Measurements from ENCODE around the gene TRABD2B.

TRABD2B gene

DNA sequence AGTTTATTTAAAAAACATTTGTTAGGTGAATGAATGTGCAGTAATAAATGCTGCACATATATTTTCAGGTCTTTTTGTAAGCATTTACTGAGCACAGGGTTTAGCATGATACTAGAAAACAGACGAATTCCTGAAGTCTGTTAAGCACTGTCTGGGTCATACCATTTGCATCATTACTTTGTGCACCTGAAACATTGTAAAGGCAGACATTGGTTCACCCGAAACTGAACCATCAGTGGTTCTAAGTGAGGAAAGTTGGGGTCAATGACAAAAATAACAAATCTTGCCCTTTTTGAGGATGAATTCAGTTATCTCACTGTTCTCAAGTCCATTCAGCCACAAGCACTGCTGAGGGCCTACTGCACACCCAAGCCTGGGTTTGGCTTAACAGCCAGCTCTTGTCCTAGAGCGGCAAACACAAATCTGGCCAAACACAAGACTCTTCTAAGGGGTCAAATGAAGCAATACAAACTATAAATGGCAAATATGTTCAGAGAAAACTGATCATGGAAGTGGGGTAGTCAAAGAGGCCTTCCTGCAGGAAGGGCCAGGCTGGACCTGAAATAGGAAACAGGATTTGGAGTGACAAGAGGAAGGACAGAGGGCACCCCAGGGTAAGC, 21.8 kb downstream of the TRABD2B start:
- no peak for TF ChIP-seq CTCF (IDR thresholded peaks at IDR 0.05; ENCODE audit: poor library complexity, severe bottlenecking)
- H3K9me3 ChIP-seq (ENCODE audit: severe bottlenecking): no peaks in the 10 kb centered on the region
- no peak for ATAC-seq (ENCODE audit: low read depth)
- H3K27ac ChIP-seq (ENCODE audit: poor library complexity, severe bottlenecking): no peak overlapping the region
- no peaks in the 10 kb centered on the region for H3K27me3 ChIP-seq (ENCODE audit: insufficient read depth, poor library complexity, severe bottlenecking)
- no peaks in the 10 kb centered on the region for H3K36me3 ChIP-seq (ENCODE audit: low read depth)
- H3K4me3 ChIP-seq (ENCODE audit: severe bottlenecking): no peak overlapping the region
- DNase-seq (ENCODE audit: low spot score): no peak
- H3K4me1 ChIP-seq (ENCODE audit: insufficient read depth, poor library complexity, severe bottlenecking): no peaks in the 10 kb centered on the region

GRCh38 chr1:47972864-47973432, 24.2 kb downstream of the TRABD2B start:
- Histone ChIP-seq H3K4me3 (ENCODE audit: severe bottlenecking) (no peak overlapping the region), H3K4me1 (ENCODE audit: insufficient read depth, poor library complexity, severe bottlenecking) (no peaks in the 10 kb centered on the region), H3K9me3 (ENCODE audit: severe bottlenecking) (no peaks in the 10 kb centered on the region), H3K27ac (ENCODE audit: poor library complexity, severe bottlenecking) (no peak overlapping the region), H3K36me3 (ENCODE audit: low read depth) (no peaks in the 10 kb centered on the region), H3K27me3 (ENCODE audit: insufficient read depth, poor library complexity, severe bottlenecking) (no peaks in the 10 kb centered on the region)
- ATAC-seq (ENCODE audit: low read depth) (no peak), DNase-seq (ENCODE audit: low spot score) (no peak)
- peak; percentile 19 for TF ChIP-seq CTCF (IDR thresholded peaks at IDR 0.05; ENCODE audit: poor library complexity, severe bottlenecking)

- Histone ChIP-seq H3K27me3 (ENCODE audit: insufficient read depth, poor library complexity, severe bottlenecking) (no peaks in the 10 kb centered on the region), H3K4me1 (ENCODE audit: insufficient read depth, poor library complexity, severe bottlenecking) (no peaks in the 10 kb centered on the region), H3K9me3 (ENCODE audit: severe bottlenecking) (no peaks in the 10 kb centered on the region), H3K4me3 (ENCODE audit: severe bottlenecking) (no peak overlapping the region), H3K36me3 (ENCODE audit: low read depth) (no peaks in the 10 kb centered on the region), H3K27ac (ENCODE audit: poor library complexity, severe bottlenecking) (no peak overlapping the region)
- TF ChIP-seq CTCF (IDR thresholded peaks at IDR 0.05; ENCODE audit: poor library complexity, severe bottlenecking): no peak
- no peak for ATAC-seq (ENCODE audit: low read depth)
- no peak for DNase-seq (ENCODE audit: low spot score)
Observed at GRCh38 chr1:47971385-47972160, 25.6 kb downstream of the TRABD2B start.

DNA sequence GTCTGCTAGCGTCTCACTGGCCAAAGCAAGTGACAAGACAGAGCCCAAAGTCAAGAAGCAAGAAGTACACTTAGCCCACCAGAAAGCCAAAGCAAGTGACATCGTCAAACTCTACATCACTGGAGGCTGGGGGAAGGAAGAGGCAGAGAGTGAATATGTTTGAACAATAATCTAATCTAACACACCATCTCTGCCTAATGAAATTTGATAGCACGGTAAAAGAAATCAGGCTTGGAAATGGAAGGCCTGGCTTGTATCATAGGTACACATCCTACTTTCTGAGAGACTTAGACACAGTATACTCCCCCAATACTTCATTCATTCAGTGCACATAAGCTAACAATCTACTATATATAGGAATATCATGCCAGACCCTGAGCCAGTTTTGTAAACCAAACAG, 26.3 kb downstream of the TRABD2B start:
- Histone ChIP-seq H3K27ac (ENCODE audit: poor library complexity, severe bottlenecking) (no peak overlapping the region), H3K36me3 (ENCODE audit: low read depth) (no peaks in the 10 kb centered on the region), H3K27me3 (ENCODE audit: insufficient read depth, poor library complexity, severe bottlenecking) (no peaks in the 10 kb centered on the region), H3K4me3 (ENCODE audit: severe bottlenecking) (no peak overlapping the region), H3K4me1 (ENCODE audit: insufficient read depth, poor library complexity, severe bottlenecking) (no peaks in the 10 kb centered on the region), H3K9me3 (ENCODE audit: severe bottlenecking) (no peaks in the 10 kb centered on the region)
- no peak for TF ChIP-seq CTCF (IDR thresholded peaks at IDR 0.05; ENCODE audit: poor library complexity, severe bottlenecking)
- DNase-seq (ENCODE audit: low spot score): no peak
- ATAC-seq (ENCODE audit: low read depth): no peak

Measured in RWPE2 (cell line).